Cardiac muscle cell (in vitro differentiated cells and primary cell): ENCODE measurements around the gene FAHD1. TPM values are rescaled to one million over a fixed set of nuclear protein-coding genes. Genes with fewer than 3 reads are reported as not detected.
"Not testable (repeated sequence)": the region's sequence is repeated elsewhere in the genome, so short reads cannot be mapped to it uniquely, and the experiment has no call there.

Source experiments
- DNase-seq, 2 donors: peaks; one replicate each; pipeline versions ENCODE4 v3.0.0 to v3.0.0-alpha.2; 2010 to 2017; ENCODE audit warnings: low read depth in 1 of 2, low spot score in 1 of 2
- H3K27ac ChIP-seq: fragments of 200-600 bp; sonication (generic); 2 replicates; pipeline ENCODE4 v1.5.1; 2016
- H3K27me3 ChIP-seq: fragments of 200-600 bp; sonication (generic); 2 replicates; pipeline ENCODE4 v1.6.0; 2016; ENCODE audit warnings: control low read depth
- H3K36me3 ChIP-seq: fragments of 200-600 bp; sonication (generic); 2 replicates; pipeline ENCODE4 v1.5.1; 2016; ENCODE audit warnings: control low read depth
- H3K4me1 ChIP-seq: fragments of 200-600 bp; sonication (generic); 2 replicates; pipeline ENCODE4 v1.8.1; 2017; ENCODE audit warnings: low read depth, mild to moderate bottlenecking, mixed run types
- H3K4me3 ChIP-seq: fragments of 200-600 bp; sonication (generic); 2 replicates; pipeline ENCODE4 v1.5.1; 2016; ENCODE audit warnings: mild to moderate bottlenecking
- H3K9me3 ChIP-seq: fragments of 200-600 bp; sonication (generic); 2 replicates; pipeline ENCODE4 v1.5.1; 2017; ENCODE audit warnings: low read depth, mild to moderate bottlenecking, control low read depth
- polyA plus RNA-seq: library from polyadenylated mRNA; unstranded; fragments of >200 nt; fragmentation: Nextera tagmentation; extraction: Ambion mirVana; gene quantifications from 2 replicates; pipeline ENCODE4 v1.2.1, GENCODE V29; 2016
- total RNA-seq: library from RNA; depleted of rRNA; stranded (reverse); fragments of >200 nt; gene quantifications from 2 replicates; pipeline ENCODE4 v1.2.3, GENCODE V29; 2016
- TF ChIP-seq, protein P1 (sequence below): IDR thresholded peaks from 2 replicates; pipeline ENCODE4 v1.5.1; 2012; ENCODE audit warnings: low read depth, mild to moderate bottlenecking, low read length

FAHD1 gene
- total and polyA plus RNA-seq, 2 experiments from 2014 or later = 55.3 to 73.5 TPM

DNA sequence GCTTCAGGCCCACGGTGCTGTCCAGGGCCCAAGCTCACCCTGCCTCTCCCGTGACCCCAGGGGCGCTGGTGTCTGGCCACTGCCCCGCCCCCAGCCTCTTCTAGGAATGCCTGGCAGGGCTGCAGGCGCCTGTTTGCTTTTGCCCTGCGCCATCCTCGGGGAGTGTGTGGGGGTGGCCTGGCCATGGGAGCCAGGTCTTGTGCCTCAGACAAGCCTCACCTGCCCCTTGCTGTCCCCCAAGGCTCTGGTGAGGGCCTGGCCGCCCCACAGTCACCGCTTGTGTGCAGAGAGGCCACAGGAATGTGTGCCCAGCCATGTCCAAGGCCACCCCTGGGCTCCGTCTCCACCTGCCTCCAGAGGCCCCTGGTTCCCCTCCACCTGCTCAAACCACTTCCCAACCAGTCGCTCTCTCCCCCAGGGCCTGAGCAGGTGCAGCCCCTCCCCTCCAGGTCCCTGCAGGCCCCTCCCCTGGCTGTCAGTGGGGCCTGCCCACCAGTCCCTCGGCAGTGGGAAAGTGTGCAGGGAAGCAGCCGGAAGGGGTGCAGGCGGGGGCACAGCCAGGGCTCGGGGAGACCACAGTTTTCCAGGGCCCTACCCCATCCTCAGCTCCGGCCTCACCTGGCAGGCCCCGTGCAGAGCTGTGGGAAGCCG, 32.7 kb upstream of the FAHD1 start:
- Histone ChIP-seq H3K27ac (no peak overlapping the region), H3K27me3 (no peaks in the 10 kb centered on the region), H3K9me3 (no peaks in the 10 kb centered on the region), H3K4me3 (no peak overlapping the region), H3K36me3 (no peaks in the 10 kb centered on the region), H3K4me1 (no peaks in the 10 kb centered on the region)
- TF ChIP-seq, protein P1, sequence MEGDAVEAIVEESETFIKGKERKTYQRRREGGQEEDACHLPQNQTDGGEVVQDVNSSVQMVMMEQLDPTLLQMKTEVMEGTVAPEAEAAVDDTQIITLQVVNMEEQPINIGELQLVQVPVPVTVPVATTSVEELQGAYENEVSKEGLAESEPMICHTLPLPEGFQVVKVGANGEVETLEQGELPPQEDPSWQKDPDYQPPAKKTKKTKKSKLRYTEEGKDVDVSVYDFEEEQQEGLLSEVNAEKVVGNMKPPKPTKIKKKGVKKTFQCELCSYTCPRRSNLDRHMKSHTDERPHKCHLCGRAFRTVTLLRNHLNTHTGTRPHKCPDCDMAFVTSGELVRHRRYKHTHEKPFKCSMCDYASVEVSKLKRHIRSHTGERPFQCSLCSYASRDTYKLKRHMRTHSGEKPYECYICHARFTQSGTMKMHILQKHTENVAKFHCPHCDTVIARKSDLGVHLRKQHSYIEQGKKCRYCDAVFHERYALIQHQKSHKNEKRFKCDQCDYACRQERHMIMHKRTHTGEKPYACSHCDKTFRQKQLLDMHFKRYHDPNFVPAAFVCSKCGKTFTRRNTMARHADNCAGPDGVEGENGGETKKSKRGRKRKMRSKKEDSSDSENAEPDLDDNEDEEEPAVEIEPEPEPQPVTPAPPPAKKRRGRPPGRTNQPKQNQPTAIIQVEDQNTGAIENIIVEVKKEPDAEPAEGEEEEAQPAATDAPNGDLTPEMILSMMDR = no peak
- no peak for DNase-seq

GRCh38 chr16:1794908-1795666, 31.9 kb upstream of the FAHD1 start:
- H3K9me3 ChIP-seq = no peaks in the 10 kb centered on the region
- H3K4me1 ChIP-seq = no peaks in the 10 kb centered on the region
- no peak overlapping the region for H3K27ac ChIP-seq
- DNase-seq = no peak
- TF ChIP-seq, protein P1 = no peak
- no peaks in the 10 kb centered on the region for H3K36me3 ChIP-seq
- H3K4me3 ChIP-seq = no peak overlapping the region
- H3K27me3 ChIP-seq = no peaks in the 10 kb centered on the region

DNA sequence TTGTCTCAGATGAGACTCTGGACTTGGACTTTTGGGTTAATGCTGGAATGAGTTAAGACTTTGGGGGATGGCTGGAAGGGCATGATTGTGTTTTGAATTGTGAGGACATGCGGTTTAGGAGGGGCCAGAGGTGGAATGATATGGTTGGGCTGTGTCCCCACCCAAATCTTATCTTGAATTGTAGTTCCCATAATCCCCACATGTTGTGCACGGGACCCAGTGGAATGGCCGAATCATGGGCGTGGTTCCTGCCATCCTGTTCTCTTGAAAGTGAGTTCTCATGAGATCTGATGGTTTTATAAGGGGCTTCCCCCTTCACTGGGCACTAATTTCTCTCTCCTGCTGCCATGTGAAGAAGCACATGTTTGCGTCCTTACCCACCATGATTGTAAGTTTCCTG, 27.7 kb upstream of the FAHD1 start:
- H3K27ac ChIP-seq, H3K27me3 ChIP-seq, DNase-seq, H3K36me3 ChIP-seq, H3K9me3 ChIP-seq, H3K4me1 ChIP-seq, H3K4me3 ChIP-seq: not testable (repeated sequence)

DNA sequence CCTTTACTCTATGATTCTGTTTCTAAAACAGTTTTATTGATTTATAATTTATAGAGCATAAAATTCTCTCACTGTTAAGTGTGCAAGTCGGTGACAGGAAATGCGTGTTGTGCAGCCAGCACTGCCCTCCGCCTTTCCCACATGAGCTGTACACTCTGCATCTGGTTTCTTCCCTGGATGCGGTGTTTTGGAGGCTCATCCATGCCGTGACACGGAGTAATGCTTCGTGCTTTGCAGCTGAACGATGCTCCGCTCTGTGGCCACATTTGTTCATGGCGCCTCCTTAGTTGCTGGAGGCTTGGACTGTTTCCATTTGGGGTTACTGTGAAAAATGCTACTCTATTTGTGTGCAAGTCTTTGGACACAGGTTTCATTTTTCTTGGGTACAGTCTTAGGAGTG, 26.3 kb upstream of the FAHD1 start:
- Histone ChIP-seq H3K4me3 (no peak overlapping the region), H3K9me3 (no peaks in the 10 kb centered on the region), H3K27me3 (no peaks in the 10 kb centered on the region), H3K4me1 (no peaks in the 10 kb centered on the region), H3K36me3 (no peaks in the 10 kb centered on the region), H3K27ac (no peak overlapping the region)
- no peak for DNase-seq
- TF ChIP-seq, protein P1 = no peak

DNA sequence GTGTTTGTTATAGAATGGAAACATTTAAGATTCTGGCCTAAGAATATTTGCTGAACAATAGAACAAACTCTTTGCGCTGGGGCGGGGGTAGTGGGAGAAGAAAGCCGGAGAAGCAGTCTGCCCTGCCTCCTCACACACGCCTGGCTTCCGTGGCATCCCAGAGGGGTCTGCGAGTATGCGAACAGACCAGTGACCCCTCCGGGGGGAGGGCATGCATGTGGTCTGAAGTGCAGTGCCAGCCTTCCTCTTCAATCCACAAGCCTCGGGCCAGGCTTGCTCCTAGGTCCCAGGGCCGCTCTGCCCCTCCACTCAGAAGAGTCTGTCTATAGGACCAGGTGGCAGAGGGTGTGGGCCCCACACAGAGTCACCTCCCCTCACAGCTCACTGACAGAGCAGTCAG, 19.4 kb upstream of the FAHD1 start:
- DNase-seq = no peak
- Histone ChIP-seq H3K27ac (no peak overlapping the region), H3K36me3 (peaks cover 6% of the 10 kb centered on the region), H3K4me3 (no peak overlapping the region), H3K9me3 (no peaks in the 10 kb centered on the region), H3K27me3 (no peaks in the 10 kb centered on the region), H3K4me1 (no peaks in the 10 kb centered on the region)
- TF ChIP-seq, protein P1 = no peak

DNA sequence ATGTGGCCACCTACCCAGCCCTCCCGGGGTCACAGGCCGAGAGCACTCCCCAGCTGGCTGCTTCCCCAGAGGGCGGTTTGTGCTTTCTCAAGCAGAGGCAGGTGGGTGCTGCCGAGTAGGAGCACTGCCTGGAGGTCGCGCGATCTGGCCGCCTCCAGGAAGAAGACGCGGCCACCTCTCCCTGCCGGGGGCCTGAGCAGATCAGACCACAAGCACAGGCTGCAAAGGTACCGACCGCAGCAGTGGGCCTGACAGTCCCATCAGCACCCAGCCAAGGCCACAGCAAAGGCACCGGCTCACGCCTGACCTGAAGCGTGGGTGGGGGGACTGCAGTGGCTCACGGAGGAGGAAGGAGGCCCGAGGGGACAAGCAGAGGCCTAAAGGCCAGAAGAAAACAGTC, 18.3 kb upstream of the FAHD1 start:
- TF ChIP-seq, protein P1 = no peak
- H3K27ac ChIP-seq = no peak overlapping the region
- no peak for DNase-seq
- H3K27me3 ChIP-seq = no peaks in the 10 kb centered on the region
- no peaks in the 10 kb centered on the region for H3K4me1 ChIP-seq
- no peaks in the 10 kb centered on the region for H3K9me3 ChIP-seq
- H3K36me3 ChIP-seq = peaks cover 6% of the 10 kb centered on the region
- H3K4me3 ChIP-seq = no peak overlapping the region
